ENCODE data around the gene VIT. TPM values are rescaled to one million over a fixed set of nuclear protein-coding genes. Genes with fewer than 3 reads are reported as not detected.

The VIT gene
- total RNA-seq, 2 donors from 2014 or later = not detected

DNA sequence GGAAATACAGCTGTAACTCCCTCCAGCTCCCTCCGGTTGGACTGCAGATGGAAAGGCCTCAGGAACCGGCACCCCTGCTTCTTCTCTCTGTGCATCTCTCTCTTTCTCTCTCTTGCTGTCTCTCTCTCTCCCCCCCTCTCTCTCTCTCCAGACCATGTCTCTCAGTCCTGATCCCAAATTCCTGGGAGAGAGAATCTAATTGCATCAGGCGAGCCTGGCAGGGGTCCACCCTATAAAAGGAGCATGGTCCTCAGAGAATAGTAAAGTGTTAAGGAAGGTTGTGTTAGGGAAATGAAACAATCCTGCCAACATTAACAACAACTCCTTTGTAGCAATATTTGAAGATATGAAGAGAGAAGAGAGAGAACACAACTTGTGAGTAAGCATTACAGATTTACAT lies 36.7 kb downstream of the VIT start:
- Mint-ChIP-seq H3K4me1 (no peaks in the 10 kb centered on the region), H3K4me3 (no peak overlapping the region), H3K27me3 (peaks cover 43% of the 10 kb centered on the region), H3K36me3 (ENCODE audit: low read depth) (no peaks in the 10 kb centered on the region), H3K27ac (no peak overlapping the region)
- H3K9me3 ChIP-seq (ENCODE audit: control insufficient read depth, low read length, poor library complexity, severe bottlenecking) = no peaks in the 10 kb centered on the region
- ATAC-seq = no peak
- no peak for DNase-seq

- no peaks in the 10 kb centered on the region for H3K4me1 Mint-ChIP-seq
Observed at GRCh38 chr2:36734304-36734703, 37.8 kb downstream of the VIT start.

DNA sequence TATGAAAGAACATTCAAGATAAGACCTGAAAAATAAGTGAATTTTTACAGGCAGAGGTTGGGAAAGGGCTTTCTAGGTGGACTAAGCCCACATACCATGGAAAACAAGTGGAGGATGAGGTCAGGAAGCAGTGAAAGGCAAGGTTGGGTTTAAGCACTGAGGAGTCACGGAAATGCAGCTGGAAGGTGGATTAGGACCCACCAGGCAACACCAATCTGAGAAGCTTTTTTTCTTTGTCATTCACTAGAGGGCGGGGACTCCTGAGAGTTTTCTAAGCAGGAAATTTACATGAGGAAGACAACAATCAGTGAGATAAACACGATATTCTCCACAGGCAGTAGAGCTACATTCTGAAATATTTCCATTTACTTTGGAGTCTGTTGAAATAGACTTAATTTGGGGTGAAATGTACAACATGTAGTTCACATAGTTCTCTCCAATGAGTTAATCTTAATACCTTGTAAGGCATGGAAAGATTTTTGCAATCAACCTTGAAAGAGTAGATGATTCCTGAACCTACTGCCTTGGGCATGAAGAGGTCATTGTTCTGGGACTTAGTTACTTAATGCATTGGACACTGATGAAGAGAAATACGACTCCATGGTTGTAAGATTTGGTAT lies 40.7 kb downstream of the VIT start:
- peaks cover 4% of the 10 kb centered on the region for H3K4me1 Mint-ChIP-seq
- no peak for DNase-seq
- ATAC-seq = no peak
- H3K36me3 Mint-ChIP-seq (ENCODE audit: low read depth) = no peaks in the 10 kb centered on the region
- H3K9me3 ChIP-seq (ENCODE audit: control insufficient read depth, low read length, poor library complexity, severe bottlenecking) = no peaks in the 10 kb centered on the region
- no peak overlapping the region for H3K27ac Mint-ChIP-seq
- H3K27me3 Mint-ChIP-seq = peaks cover 69% of the 10 kb centered on the region
- no peak overlapping the region for H3K4me3 Mint-ChIP-seq

More at GRCh38 chr2:36734304-36734703, 37.8 kb downstream of the VIT start:
- Mint-ChIP-seq H3K27me3 (peaks cover 45% of the 10 kb centered on the region), H3K27ac (no peak overlapping the region), H3K36me3 (ENCODE audit: low read depth) (no peaks in the 10 kb centered on the region), H3K4me3 (no peak overlapping the region)
- DNase-seq (no peak), ATAC-seq (no peak)
- H3K9me3 ChIP-seq (ENCODE audit: control insufficient read depth, low read length, poor library complexity, severe bottlenecking) = no peaks in the 10 kb centered on the region

DNA sequence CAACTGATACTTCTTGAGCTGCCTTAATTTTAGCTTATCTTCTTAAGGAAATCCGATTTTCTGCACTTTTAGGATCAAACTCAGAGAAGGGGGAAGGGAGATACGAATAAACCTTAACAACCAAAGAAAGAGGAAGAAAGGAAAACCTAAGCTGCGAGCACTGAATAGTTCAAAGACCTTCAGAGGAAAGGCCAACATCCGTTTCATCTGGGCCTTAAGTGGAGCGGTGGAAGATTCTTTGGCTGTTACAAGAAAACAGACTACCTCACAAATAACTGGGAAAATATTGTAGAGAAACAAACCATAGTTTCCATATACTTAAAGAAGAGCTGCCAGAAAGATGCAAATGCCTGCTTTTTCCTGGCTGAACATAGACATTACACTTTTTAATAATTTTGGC lies 43.6 kb downstream of the VIT start:
- DNase-seq = no peak
- peaks cover 55% of the 10 kb centered on the region for H3K27me3 Mint-ChIP-seq
- no peaks in the 10 kb centered on the region for H3K36me3 Mint-ChIP-seq (ENCODE audit: low read depth)
- no peak overlapping the region for H3K4me3 Mint-ChIP-seq
- no peaks in the 10 kb centered on the region for H3K9me3 ChIP-seq (ENCODE audit: control insufficient read depth, low read length, poor library complexity, severe bottlenecking)
- H3K4me1 Mint-ChIP-seq = peaks cover 4% of the 10 kb centered on the region
- H3K27ac Mint-ChIP-seq = no peak overlapping the region
- ATAC-seq = no peak

DNA sequence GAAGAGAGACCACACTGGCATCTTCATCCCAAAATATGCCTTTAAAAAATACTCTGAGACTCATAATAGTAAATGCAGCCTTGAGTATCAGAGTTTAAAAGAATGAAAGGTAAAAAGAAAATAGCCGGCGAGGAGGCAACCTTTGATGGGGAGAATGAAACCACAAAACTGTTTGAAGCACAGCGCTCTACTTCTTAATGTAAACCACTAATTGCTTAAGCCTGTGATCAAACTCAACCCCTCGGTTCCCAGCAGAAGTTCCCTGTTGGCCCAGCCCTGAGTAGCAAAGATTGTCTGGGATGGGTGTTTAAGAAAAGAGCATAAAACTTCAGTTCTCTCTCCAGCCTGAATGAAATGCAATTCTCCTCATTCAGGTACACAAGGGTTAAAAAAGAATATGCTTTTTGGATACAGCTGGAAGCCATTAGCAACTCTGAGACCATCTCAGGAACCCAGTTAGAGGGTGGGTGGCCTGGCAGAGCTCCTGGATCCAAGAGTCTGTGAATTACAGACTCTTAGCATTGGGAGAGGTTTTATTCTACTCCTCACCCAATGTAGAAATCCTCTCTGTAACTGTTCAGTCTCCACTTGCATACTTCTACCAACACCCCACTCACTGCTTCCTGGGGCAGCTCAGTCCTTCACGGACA lies 44.8 kb downstream of the VIT start:
- DNase-seq (no peak), ATAC-seq (no peak)
- Mint-ChIP-seq H3K36me3 (ENCODE audit: low read depth) (no peaks in the 10 kb centered on the region), H3K4me3 (no peak overlapping the region), H3K27ac (no peak overlapping the region), H3K27me3 (peaks cover 47% of the 10 kb centered on the region), H3K4me1 (peaks cover 4% of the 10 kb centered on the region)
- no peaks in the 10 kb centered on the region for H3K9me3 ChIP-seq (ENCODE audit: control insufficient read depth, low read length, poor library complexity, severe bottlenecking)

- Mint-ChIP-seq H3K27me3 (peaks cover 52% of the 10 kb centered on the region), H3K27ac (no peak overlapping the region), H3K36me3 (ENCODE audit: low read depth) (peaks cover 3% of the 10 kb centered on the region), H3K4me1 (peaks cover 4% of the 10 kb centered on the region), H3K4me3 (no peak overlapping the region)
- ATAC-seq (no peak), DNase-seq (no peak)
- no peaks in the 10 kb centered on the region for H3K9me3 ChIP-seq (ENCODE audit: control insufficient read depth, low read length, poor library complexity, severe bottlenecking)
Observed at GRCh38 chr2:36743954-36744353, 47.4 kb downstream of the VIT start.

DNA sequence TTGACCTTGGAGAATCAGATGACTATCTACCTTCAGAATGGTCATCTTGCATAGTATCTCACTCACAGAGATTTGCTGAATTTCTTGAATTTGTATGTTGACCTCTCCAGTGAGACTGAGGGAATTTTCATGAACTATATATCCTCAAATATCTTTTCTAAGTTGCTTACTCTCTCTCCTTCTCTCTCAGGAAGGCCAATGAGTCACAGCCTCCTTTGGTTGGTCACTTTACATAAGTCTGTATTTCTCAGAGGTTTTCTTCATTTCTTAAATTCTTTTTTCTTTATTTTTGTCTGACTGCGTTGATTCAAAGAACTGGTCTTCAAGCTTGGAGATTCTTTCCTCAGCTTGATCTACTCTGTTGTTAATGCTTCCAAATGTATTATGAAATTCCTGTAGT lies 51.7 kb downstream of the VIT start:
- H3K4me3 Mint-ChIP-seq = no peak overlapping the region
- H3K27me3 Mint-ChIP-seq = peaks cover 55% of the 10 kb centered on the region
- DNase-seq = no peak
- H3K4me1 Mint-ChIP-seq = no peaks in the 10 kb centered on the region
- no peak for ATAC-seq
- H3K9me3 ChIP-seq (ENCODE audit: control insufficient read depth, low read length, poor library complexity, severe bottlenecking) = no peaks in the 10 kb centered on the region
- H3K27ac Mint-ChIP-seq = no peak overlapping the region
- H3K36me3 Mint-ChIP-seq (ENCODE audit: low read depth) = peaks cover 4% of the 10 kb centered on the region

DNA sequence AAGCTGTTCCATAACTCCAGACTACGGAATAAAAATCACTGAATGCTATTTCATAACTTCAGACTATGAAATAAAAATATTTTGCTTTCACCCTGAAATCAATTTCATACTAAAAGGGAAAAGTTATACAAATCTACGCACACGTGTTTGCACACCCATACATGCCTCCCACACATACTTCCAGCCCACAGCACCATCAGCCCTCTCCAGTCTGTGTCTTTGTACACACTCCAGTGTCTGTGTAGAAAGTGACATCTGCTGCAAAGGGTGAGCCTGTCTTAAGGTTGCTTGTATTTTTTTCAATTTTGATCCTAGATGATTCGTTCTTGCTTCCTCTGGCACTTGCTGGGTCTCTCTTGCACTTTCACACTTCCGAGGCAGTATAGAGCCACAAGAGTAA lies 53.6 kb downstream of the VIT start:
- Mint-ChIP-seq H3K4me1 (no peaks in the 10 kb centered on the region), H3K27ac (no peak overlapping the region), H3K27me3 (peaks cover 71% of the 10 kb centered on the region), H3K36me3 (ENCODE audit: low read depth) (peaks cover 4% of the 10 kb centered on the region), H3K4me3 (no peak overlapping the region)
- no peaks in the 10 kb centered on the region for H3K9me3 ChIP-seq (ENCODE audit: control insufficient read depth, low read length, poor library complexity, severe bottlenecking)
- no peak for ATAC-seq
- DNase-seq = no peak

DNA sequence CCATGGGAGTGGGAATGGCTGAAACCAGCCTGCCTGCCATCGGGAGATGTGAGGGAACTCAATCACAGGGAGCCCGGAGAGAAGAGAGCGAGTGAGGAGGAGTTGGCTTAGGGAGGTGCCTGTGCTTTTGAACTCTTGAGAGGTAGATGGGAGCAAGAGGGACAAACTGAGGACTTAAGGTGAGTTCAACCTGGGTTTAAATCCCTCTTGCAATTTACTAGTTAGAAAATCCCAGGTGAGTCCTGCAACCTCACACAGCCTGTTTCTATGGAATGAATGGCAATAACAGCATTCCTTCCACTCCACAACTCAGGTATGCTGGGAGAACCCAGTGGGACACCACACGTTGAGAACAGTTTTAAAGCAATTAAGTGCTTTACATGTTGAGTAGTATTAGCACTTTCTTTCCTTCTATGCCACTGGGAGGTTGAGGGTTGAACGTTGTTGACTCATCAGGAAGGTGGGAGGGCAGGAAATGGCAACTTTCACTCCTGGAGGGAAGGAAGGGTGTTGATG lies 57.3 kb downstream of the VIT start:
- peaks cover 2% of the 10 kb centered on the region for H3K36me3 Mint-ChIP-seq (ENCODE audit: low read depth)
- H3K9me3 ChIP-seq (ENCODE audit: control insufficient read depth, low read length, poor library complexity, severe bottlenecking) = no peaks in the 10 kb centered on the region
- peaks cover 76% of the 10 kb centered on the region for H3K27me3 Mint-ChIP-seq
- DNase-seq (no peak), ATAC-seq (no peak)
- no peaks in the 10 kb centered on the region for H3K4me1 Mint-ChIP-seq
- no peak overlapping the region for H3K27ac Mint-ChIP-seq
- no peak overlapping the region for H3K4me3 Mint-ChIP-seq

- DNase-seq (no peak), ATAC-seq (no peak)
- H3K36me3 Mint-ChIP-seq (ENCODE audit: low read depth) = no peaks in the 10 kb centered on the region
- no peaks in the 10 kb centered on the region for H3K9me3 ChIP-seq (ENCODE audit: control insufficient read depth, low read length, poor library complexity, severe bottlenecking)
- no peak overlapping the region for H3K4me3 Mint-ChIP-seq
- H3K27ac Mint-ChIP-seq = no peak overlapping the region
- H3K4me1 Mint-ChIP-seq = no peaks in the 10 kb centered on the region
- peaks cover 71% of the 10 kb centered on the region for H3K27me3 Mint-ChIP-seq
Observed at GRCh38 chr2:36754578-36754977, 58.1 kb downstream of the VIT start.

DNA sequence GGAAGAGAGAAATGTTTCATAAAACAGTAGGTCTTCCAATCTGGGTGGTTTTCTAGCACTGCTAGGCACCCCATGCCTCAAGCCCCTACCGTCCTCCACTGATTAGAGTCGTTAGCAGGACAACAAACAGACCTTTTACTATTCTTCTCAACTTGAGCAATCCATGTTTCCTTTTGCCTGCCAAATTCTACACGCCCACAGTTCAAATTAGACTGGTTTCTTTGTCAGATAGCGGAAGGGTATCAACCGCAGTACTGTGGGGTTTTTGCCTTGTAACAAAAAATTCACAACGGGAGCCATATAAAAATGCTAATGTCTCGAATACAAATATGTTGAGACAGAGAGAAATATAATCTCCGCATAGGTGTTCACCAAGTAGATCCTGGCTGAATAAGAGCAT lies 59.9 kb downstream of the VIT start:
- Mint-ChIP-seq H3K27me3 (peaks cover 72% of the 10 kb centered on the region), H3K36me3 (ENCODE audit: low read depth) (no peaks in the 10 kb centered on the region), H3K4me3 (no peak overlapping the region), H3K4me1 (no peaks in the 10 kb centered on the region), H3K27ac (no peak overlapping the region)
- ATAC-seq (no peak), DNase-seq (no peak)
- H3K9me3 ChIP-seq (ENCODE audit: control insufficient read depth, low read length, poor library complexity, severe bottlenecking) = no peaks in the 10 kb centered on the region

DNA sequence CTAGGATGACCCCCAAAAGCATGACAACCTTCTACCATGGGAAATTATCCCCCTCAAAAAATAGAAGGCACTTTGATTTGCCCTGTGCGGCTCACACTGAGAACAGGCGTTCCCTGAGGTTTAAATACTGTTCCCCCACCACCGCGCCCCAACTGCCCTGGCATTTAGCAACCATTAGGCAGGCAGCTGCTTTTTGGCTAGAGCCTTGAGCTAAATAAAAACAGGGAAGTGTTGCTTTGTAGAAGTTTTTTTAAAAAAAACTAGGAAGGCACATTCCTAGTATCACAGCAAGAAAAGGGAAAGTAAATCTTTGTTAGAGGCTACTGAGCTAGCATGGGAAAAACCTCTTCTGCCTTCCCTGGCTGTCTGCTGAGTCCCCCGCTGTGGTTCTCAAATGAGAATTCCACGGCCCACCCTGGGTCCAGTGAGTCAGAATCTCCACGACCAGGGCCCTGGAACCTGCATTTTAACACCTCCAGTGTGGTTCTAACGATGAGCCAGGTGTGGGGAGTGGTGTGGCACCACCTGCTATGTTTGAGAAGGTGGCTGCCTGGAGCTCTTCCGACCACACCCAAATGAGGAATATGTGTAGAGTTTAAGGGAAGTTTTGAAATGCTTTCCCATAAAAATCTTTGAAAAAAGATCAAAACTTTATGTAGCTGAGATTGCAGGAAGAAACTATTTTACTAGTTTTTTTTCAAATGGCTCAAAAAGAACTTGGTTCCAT lies 66.4 kb downstream of the VIT start:
- Mint-ChIP-seq H3K4me1 (no peaks in the 10 kb centered on the region), H3K27ac (no peak overlapping the region), H3K4me3 (no peak overlapping the region), H3K27me3 (peaks cover 53% of the 10 kb centered on the region), H3K36me3 (ENCODE audit: low read depth) (no peaks in the 10 kb centered on the region)
- no peaks in the 10 kb centered on the region for H3K9me3 ChIP-seq (ENCODE audit: control insufficient read depth, low read length, poor library complexity, severe bottlenecking)
- no peak for ATAC-seq
- DNase-seq = no peak

DNA sequence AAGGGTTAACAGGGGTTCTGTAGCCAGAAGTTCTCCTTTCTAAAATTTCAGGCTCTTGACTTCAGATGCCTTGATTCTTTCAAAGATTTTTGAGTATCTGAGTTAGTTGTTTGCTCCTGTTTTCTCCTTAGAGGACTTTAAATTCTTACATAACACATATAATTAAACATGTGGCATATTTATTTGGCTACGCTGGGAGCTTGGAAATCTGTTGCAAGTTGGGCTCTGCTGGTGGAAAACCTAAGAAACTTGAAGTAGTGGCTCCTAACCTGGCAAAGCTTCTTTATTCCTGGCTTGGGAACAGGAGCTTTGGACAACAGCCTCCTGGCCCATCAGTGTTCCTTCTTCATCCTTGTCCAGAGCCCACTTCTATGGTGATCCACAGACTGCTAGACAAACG lies 72.6 kb downstream of the VIT start:
- Mint-ChIP-seq H3K36me3 (ENCODE audit: low read depth) (no peaks in the 10 kb centered on the region), H3K4me3 (no peak overlapping the region), H3K27ac (no peak overlapping the region), H3K4me1 (no peaks in the 10 kb centered on the region), H3K27me3 (peaks cover 25% of the 10 kb centered on the region)
- ATAC-seq (no peak), DNase-seq (no peak)
- no peaks in the 10 kb centered on the region for H3K9me3 ChIP-seq (ENCODE audit: control insufficient read depth, low read length, poor library complexity, severe bottlenecking)
